ENCODE measurements around the gene CNTN5.

Gene CNTN5

DNA sequence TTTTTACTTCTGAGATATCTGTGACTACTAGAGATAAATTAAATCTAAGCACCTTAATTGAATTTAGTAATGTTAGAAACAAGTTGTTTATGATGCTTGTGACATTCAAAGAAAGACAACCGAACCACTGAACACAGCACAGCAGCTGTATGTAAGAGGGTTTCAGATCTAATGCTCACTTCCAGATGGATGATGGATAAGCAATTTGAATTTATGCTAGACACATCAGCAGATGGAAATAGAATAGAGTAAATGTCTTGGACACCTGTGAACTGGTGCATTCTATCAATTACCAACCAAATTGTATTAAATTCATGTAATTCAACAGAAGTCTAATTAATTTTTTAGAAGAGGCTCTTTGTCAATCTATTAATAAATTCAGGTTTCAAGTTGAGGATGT, 306.3 kb downstream of the CNTN5 start:
- TF ChIP-seq, protein P1, sequence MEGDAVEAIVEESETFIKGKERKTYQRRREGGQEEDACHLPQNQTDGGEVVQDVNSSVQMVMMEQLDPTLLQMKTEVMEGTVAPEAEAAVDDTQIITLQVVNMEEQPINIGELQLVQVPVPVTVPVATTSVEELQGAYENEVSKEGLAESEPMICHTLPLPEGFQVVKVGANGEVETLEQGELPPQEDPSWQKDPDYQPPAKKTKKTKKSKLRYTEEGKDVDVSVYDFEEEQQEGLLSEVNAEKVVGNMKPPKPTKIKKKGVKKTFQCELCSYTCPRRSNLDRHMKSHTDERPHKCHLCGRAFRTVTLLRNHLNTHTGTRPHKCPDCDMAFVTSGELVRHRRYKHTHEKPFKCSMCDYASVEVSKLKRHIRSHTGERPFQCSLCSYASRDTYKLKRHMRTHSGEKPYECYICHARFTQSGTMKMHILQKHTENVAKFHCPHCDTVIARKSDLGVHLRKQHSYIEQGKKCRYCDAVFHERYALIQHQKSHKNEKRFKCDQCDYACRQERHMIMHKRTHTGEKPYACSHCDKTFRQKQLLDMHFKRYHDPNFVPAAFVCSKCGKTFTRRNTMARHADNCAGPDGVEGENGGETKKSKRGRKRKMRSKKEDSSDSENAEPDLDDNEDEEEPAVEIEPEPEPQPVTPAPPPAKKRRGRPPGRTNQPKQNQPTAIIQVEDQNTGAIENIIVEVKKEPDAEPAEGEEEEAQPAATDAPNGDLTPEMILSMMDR (IDR thresholded peaks at IDR 0.05; ENCODE audit: insufficient read depth, missing control alignments): no peak
- FAIRE-seq (no peak), DNase-seq (ENCODE audit: insufficient read length, low spot score) (no peak)

DNA sequence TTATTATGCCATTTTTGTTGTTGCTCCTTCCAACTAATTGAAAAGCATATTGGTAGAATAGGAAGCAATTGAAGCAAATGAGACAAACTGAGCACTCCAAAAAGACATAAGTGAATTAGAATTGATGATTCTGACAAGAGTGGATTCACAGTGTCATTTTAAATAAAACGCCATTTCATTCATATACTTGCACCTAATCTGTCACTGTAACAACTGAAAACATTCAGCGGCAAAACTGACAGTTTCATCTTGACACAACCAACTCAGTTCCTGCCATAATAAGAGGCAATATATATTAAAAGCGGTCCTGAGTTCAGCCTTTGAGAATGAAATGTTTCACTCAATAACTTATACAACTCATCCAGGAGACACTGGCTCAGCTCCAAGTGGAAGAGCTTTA, 306.8 kb downstream of the CNTN5 start:
- FAIRE-seq: no peak
- TF ChIP-seq, protein P1 (IDR thresholded peaks at IDR 0.05; ENCODE audit: insufficient read depth, missing control alignments): no peak
- no peak for DNase-seq (ENCODE audit: insufficient read length, low spot score)

DNA sequence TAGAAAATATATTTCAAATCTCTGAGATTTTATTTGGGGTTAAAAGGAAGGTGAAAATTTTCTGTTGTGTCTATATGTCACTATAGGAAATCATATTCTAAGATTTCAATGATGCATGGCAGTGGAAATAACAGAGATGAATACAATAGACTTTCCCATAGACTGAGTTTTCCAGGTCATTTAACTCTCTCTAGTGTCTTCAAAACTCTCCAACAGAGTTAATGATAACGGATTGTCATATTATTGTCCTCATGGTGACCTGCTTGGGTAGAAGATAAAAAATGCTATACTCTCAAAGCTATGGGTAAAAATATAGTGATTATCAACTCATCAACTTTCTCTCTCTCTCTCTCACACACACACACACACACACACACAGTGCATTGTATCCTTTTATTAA, 312.9 kb downstream of the CNTN5 start:
- FAIRE-seq: no peak
- TF ChIP-seq, protein P1 (IDR thresholded peaks at IDR 0.05; ENCODE audit: insufficient read depth, missing control alignments): no peak
- no peak for DNase-seq (ENCODE audit: insufficient read length, low spot score)

DNA sequence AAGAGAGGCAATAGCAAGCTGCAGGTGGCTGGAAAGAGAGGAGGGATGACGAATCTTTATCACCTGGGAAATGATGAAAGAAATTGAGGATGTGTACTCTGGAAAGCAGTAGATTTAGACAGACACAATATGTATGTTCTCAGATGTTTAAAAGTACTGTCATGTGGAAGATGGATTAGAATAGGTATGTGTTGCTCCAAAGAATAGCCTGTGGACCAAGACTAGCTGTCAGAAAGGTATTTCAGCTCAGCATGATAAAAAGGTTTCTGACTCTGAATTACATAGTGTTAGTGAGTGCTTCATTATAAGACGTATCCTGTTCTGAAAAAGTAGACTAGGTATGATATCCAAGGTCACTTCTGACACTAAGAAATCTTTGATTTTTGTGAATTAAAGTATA, 322.4 kb downstream of the CNTN5 start:
- DNase-seq (ENCODE audit: insufficient read length, low spot score): no peak
- TF ChIP-seq, protein P1 (IDR thresholded peaks at IDR 0.05; ENCODE audit: insufficient read depth, missing control alignments): no peak
- FAIRE-seq: no peak

DNA sequence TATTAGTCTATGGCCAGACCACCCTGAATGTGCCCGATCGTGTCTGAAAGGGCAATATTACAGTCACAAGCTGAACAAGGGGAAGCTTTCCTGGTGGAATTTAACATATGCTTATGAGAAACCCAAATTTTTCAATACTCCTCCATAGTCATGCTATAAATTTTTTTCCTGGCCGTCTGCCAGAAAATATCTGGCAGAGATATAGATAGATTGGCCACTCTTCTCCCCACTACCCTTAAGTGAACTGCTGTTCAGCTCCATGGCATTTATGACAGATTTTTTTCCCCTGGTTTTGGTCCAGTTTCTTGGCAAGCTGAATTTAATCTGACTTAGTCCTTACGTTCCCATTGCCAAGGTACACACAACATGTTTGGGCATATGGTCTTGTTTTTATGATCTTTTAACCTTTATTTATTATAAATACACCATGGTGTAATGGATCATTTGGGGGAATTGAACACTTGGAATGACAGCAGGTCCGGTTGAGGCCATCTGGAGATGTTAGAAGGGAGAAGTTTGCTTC, 328.5 kb downstream of the CNTN5 start:
- no peak for DNase-seq (ENCODE audit: insufficient read length, low spot score)
- FAIRE-seq: no peak
- TF ChIP-seq, protein P1 (IDR thresholded peaks at IDR 0.05; ENCODE audit: insufficient read depth, missing control alignments): no peak

DNA sequence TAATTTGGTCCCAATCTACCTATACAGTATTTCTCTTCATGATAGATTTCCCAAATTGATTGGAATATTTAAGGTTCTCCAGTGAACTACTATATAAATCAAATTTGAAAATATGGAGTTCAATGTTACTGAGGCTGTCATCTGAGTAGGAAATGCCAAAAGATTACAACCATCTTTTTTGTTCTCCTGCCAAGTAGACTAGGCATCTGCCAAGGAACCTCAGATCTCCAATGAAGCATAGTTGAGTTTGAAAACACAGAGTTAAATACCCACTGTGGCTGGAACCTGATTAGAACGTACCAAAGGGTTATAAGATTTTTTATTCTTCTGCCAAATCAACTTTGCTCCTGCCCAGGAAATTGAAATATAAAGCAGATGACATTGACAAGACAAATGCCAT, 330.9 kb downstream of the CNTN5 start:
- FAIRE-seq: no peak
- TF ChIP-seq, protein P1 (IDR thresholded peaks at IDR 0.05; ENCODE audit: insufficient read depth, missing control alignments): no peak
- no peak for DNase-seq (ENCODE audit: insufficient read length, low spot score)

DNA sequence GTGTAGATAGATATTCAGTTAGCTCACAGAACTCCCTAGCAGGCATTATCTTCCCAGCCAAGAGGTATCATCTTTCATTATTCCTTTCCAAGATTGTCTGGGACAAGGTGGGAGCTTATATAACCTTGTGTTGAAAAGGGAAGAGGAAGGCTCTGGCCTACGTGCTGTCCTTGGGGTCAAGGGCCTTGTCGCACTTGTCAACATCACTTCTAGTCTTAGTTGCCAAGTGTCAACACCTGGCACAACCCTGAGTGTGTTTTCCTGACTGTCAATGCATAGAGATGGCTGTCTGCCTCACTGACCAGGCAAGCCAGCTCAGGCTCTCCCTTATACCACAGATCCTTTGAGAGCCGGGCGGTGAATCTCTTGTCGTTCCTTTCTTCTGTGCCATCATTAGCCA, 331.9 kb downstream of the CNTN5 start:
- no peak for DNase-seq (ENCODE audit: insufficient read length, low spot score)
- FAIRE-seq: no peak

More for the DNA sequence above, 331.9 kb downstream of the CNTN5 start:
- TF ChIP-seq, protein P1 (IDR thresholded peaks at IDR 0.05; ENCODE audit: insufficient read depth, missing control alignments): no peak
